ACHN (cell line): ENCODE results near the gene AKAP13.
A peak's percentile ranks its signal among the peaks of the same experiment; 100 is the strongest.

ENCODE experiments used
- DNase-seq: peaks from one replicate; pipeline ENCODE4 v3.0.0-alpha.2; 2015
- in situ Hi-C: cut with HindIII; loops from 2 replicates; pipeline ENCODE4 v1.10.0; 2017; ENCODE audit warnings: low sequenced_read_pairs, low pct_ligation_motif_present, low pct_unique_long_range_greater_than_20kb

The AKAP13 gene

DNA sequence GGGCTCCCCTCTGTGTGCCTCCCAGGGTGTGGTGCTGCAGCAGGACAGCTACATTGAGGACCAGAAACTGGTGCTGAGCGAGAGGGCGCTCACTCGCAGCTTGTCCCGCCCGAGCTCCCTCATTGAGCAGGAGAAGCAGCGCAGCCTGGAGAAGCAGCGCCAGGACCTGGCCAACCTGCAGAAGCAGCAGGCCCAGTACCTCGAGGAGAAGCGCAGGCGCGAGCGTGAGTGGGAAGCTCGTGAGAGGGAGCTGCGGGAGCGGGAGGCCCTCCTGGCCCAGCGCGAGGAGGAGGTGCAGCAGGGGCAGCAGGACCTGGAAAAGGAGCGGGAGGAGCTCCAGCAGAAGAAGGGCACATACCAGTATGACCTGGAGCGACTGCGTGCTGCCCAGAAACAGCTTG, 360.6 kb downstream of the AKAP13 start:
- DNase-seq = no peak
- in situ Hi-C loops = no loop called here

- DNase-seq = no peak
- in situ Hi-C loops = no loop called here
Measured at GRCh38 chr15:85741662-85742061, 361.3 kb downstream of the AKAP13 start.

- in situ Hi-C loops = no loop called here
- no peak for DNase-seq
Measured at GRCh38 chr15:85742186-85742821, 361.9 kb downstream of the AKAP13 start.

GRCh38 chr15:85743392-85744055, 363.1 kb downstream of the AKAP13 start:
- in situ Hi-C loops = no loop called here
- DNase-seq = no peak

GRCh38 chr15:85744579-85744978, 364.2 kb downstream of the AKAP13 start:
- in situ Hi-C loops = no loop called here
- DNase-seq = no peak

DNA sequence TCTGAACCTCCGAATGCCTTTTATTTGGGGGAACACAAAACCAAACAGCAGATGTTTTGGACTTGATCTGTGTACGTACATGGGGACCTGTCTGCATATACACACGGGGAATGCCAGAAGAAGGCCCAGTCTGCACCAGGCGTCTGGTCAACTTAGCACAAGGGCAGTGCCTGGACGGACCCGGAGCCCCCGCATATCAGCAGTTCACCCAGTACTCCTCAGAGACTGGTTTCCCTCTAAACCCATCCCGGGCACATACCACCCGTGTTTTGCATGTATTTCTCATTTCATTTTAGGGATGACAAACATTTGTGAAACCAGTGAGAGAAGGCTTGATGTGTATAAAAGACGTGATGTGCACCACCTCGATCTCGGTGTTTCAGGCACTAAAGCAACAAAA, 364.6 kb downstream of the AKAP13 start:
- in situ Hi-C loops = no loop called here

DNA sequence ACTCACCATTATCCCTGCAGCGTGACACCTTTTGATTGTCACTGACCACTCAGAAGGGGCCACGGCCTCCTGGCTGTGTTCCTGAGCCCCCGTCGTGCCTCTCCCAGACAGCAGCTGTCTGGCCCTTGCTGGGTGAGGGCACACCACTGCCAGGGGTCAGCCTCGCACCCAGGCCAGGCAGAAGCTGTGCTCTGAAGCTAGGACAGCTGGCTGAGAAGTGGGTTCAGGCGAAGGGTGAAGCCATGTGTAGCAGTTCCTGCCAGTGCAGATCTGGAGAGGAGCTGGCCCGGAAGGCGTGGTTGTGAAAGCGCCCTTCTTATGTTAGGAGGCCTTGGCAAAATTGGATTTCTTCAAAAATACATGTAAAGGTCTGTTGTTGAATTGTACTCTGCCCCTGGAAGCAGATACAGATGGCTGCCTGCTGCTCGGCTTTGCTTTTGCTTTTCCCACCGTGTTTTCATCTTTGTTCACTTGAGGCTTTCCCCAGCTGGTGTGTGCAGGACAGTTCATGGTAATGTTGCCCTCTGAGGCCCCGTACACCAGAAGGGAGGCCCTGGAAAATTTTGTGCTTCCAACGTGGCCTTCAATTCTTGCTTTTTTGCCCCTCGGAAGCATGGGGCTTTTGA, 365.2 kb downstream of the AKAP13 start:
- in situ Hi-C loops = no loop called here
- no peak for DNase-seq

More for the DNA sequence above, 364.6 kb downstream of the AKAP13 start:
- DNase-seq = no peak

DNA sequence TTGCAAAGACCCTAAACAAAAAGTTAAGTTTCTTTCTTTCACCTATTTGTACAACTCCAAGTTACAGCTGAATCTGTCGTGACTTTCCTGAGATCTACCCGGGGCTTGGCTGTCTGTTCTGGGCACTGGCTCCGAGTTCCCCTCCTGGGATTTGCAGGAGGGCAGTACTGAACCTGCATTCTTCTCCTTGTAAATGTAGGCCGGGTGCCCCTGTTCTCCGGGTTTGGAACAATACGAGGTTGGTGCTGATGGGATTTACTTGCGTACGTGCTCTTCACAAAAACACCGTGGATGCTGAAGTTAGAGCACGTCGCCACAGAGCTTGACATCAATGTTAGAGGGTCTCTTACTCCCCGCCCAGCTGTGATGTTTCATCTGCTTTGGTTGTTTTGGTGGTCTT, 366.2 kb downstream of the AKAP13 start:
- in situ Hi-C loops = no loop called here
- no peak for DNase-seq

GRCh38 chr15:85748176-85748575, 367.8 kb downstream of the AKAP13 start:
- no peak for DNase-seq
- in situ Hi-C loops = no loop called here

GRCh38 chr15:85748729-85749128, 368.3 kb downstream of the AKAP13 start:
- DNase-seq = no peak
- in situ Hi-C loops = no loop called here

DNA sequence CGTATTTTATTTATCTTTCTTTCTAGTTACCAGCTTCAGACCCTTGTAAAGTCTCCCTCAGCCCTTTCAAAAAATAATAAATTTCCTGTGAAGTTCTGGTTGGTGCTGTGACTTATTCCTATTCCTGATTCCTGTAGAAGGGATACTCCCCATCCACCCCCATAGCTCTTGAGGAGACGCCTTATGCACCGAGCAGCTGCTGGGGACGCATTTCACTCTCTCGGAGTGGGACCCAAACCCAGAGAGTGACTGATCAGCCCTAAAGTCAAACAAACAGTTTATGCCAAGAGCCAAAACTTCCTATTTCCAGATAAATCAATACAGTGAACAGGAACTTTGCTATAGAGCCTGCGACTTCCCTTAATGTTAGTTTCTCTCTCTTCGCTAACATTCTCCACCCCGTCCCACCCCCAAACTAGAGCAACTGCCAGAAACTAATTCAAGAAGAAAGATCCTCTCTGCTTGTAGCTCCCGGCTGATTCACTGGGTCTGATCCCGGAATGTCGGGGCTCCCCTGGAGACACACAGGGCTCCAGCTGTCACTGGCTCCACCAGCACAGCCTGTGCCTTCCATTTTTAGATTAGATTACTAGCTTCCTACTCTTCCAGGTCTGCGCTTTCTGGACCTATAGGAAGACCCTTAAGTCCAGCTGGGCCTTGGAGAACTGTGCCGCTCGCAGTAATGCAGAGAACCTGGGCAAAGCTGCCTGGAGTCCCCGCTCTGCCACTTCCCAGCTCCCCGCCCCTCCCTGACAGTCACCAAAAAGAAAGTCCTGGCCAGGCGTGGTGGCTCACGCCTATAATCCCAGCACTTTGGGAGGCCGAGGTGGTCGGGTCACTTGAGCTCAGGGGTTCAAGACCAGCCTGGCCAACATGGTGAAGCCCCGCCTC, 369.1 kb downstream of the AKAP13 start:
- in situ Hi-C loops = no loop called here
- no peak for DNase-seq

- in situ Hi-C loops = no loop called here
- no peak for DNase-seq
Measured at GRCh38 chr15:85750319-85751290, 370.2 kb downstream of the AKAP13 start.

- in situ Hi-C loops = no loop called here
- DNase-seq = no peak
Measured at GRCh38 chr15:85751291-85752123, 371.1 kb downstream of the AKAP13 start.

GRCh38 chr15:85752124-85752475, 371.7 kb downstream of the AKAP13 start:
- in situ Hi-C loops = no loop called here
- no peak for DNase-seq

DNA sequence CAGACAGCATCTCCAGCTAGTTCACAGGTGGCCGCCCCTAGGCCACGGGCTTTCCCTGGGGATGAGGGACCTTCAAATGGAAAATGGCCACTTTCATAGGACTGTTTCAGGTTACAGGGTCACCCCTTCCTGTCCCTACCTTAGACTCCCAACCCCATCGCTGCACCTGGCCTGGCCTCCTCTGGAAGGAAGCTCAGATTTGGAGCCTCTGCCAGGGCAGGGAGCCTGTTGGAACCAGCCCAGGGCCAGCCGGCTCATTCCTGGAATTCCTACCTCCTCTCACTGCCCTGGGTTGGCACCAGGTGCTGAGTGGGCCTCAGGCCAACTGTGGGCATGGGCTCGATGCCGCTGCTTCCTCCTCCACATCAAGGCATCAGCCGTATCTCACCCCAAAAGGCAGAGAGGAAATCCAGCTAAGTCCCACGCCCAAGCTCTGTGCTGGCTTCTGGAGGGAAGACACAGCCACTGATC, 372.1 kb downstream of the AKAP13 start:
- in situ Hi-C loops = no loop called here
- DNase-seq = peak; percentile 21

- no peak for DNase-seq
- in situ Hi-C loops = no loop called here
Measured at GRCh38 chr15:85753261-85753660, 372.9 kb downstream of the AKAP13 start.

DNA sequence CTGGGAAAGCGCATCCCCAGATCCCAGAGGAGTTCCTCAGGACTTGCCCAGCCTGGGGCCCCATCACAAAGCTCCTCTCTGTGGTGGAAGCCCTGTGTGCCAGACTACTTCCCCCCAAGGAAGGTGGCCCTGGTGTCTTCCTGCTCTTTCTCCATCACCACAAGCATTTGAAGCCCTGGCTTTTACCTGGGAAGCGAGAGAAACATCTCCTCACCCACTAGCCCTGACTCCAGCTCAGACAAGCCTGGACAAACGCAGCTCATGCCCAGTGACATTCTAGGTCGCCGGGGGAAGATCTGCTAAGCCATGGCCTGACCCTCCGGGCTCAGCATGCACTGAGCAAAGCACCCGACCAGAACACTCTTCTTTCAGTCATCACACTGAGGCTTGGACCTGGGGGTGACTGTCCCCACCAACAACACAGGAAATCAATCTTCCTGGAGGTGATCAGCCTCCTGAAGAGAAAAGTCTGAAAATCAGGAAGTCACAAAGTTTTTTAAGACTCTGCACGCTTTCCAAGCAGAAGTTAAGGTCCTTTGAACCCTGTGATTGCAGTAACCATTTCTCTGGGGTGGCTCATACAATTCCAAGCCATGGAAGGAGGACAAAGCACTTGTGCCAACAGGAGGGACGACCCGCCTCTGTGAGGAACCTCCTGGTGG, 373.5 kb downstream of the AKAP13 start:
- in situ Hi-C loops = no loop called here
- no peak for DNase-seq
